Neural cell (in vitro differentiated cells): ENCODE results near the gene COLEC11. TPM values are rescaled to one million over a fixed set of nuclear protein-coding genes. Genes with fewer than 3 reads are reported as not detected.

ENCODE experiments used
- H2AFZ ChIP-seq: fragments of 200-600, 300-800 bp; sonication (generic), shearing (Covaris generic); 2 replicates; pipeline ENCODE4 v1.6.0; 2014; ENCODE audit warnings: low read depth, mild to moderate bottlenecking, antibody characterized with exemption, low read length, moderate library complexity
- H3F3A ChIP-seq: fragments of 200-600 bp; shearing (Covaris generic); 2 replicates; pipeline ENCODE4 v1.6.1; 2016; ENCODE audit warnings: mild to moderate bottlenecking, moderate library complexity, mixed read lengths, antibody characterized with exemption, low read length; ENCODE audit not compliant: insufficient read depth, poor library complexity, severe bottlenecking
- H3K27ac ChIP-seq: fragments of 200-600, 300-800 bp; sonication (generic), shearing (Covaris generic); 2 replicates; pipeline ENCODE4 v1.5.1; 2014; ENCODE audit warnings: mild to moderate bottlenecking, low read length, moderate library complexity
- H3K27me3 ChIP-seq: fragments of 300-800, 200-600 bp; sonication (generic), shearing (Covaris generic); 2 replicates; pipeline ENCODE4 v1.6.0; 2014; ENCODE audit warnings: mild to moderate bottlenecking, low read depth, low read length, moderate library complexity; ENCODE audit not compliant: insufficient read depth
- H3K36me3 ChIP-seq: fragments of 300-800, 200-600 bp; sonication (generic), shearing (Covaris generic); 2 replicates; pipeline ENCODE4 v1.5.1; 2014; ENCODE audit warnings: mild to moderate bottlenecking, antibody characterized with exemption, low read length, moderate library complexity; ENCODE audit not compliant: insufficient read depth
- H3K4me2 ChIP-seq: fragments of 300-800, 200-600 bp; sonication (generic), shearing (Covaris generic); 2 replicates; pipeline ENCODE4 v1.6.0; 2014; ENCODE audit warnings: mild to moderate bottlenecking, low read length
- H3K4me3 ChIP-seq: fragments of 300-800, 200-600 bp; sonication (generic), shearing (Covaris generic); 2 replicates; pipeline ENCODE4 v1.5.1; 2014; ENCODE audit warnings: mild to moderate bottlenecking, low read length, moderate library complexity
- H3K79me2 ChIP-seq: fragments of 200-600 bp; shearing (Covaris generic); replicated peaks from 2 replicates; pipeline ENCODE4 v1.6.0; 2014; ENCODE audit warnings: mild to moderate bottlenecking, low read length, moderate library complexity; ENCODE audit not compliant: insufficient read depth
- H3K9ac ChIP-seq: fragments of 300-800, 200-600 bp; sonication (generic), shearing (Covaris generic); 2 replicates; pipeline ENCODE4 v1.6.1; 2016; ENCODE audit warnings: mild to moderate bottlenecking, low read length, mixed read lengths
- H3K9me2 ChIP-seq: fragments of 200-600 bp; shearing (Covaris generic); 2 replicates; pipeline ENCODE4 v1.6.1; 2016; ENCODE audit warnings: mild to moderate bottlenecking, low read length, mixed read lengths; ENCODE audit not compliant: insufficient read depth
- H3K9me3 ChIP-seq: fragments of 200-600, 300-800 bp; sonication (generic), shearing (Covaris generic); 2 replicates; pipeline ENCODE4 v1.6.1; 2016; ENCODE audit warnings: mild to moderate bottlenecking, mixed run types, low read length, moderate library complexity, mixed read lengths
- H4K20me1 ChIP-seq: fragments of 200-600 bp; shearing (Covaris generic); 2 replicates; pipeline ENCODE4 v1.6.1; 2016; ENCODE audit warnings: mild to moderate bottlenecking, mixed run types; ENCODE audit not compliant: insufficient read depth
- CTCF ChIP-seq: fragments of 450-650 bp; IDR thresholded peaks from 2 replicates; pipeline ENCODE4 v1.5.1; 2014; ENCODE audit warnings: antibody characterized with exemption, mild to moderate bottlenecking, moderate library complexity; ENCODE audit not compliant: poor library complexity, severe bottlenecking
- EP300 ChIP-seq: fragments of 450-650 bp; conservative IDR thresholded peaks from 2 replicates; pipeline ENCODE4 v1.6.1; 2014; ENCODE audit warnings: antibody characterized with exemption, mild to moderate bottlenecking, moderate library complexity; ENCODE audit not compliant: poor library complexity, severe bottlenecking
- EZH2 ChIP-seq: fragments of 200-600, 300-800 bp; shearing (Covaris generic), sonication (generic); IDR thresholded peaks from 2 replicates; pipeline ENCODE4 v1.6.1; 2014; ENCODE audit warnings: antibody characterized with exemption, low read length, borderline replicate concordance, mild to moderate bottlenecking; ENCODE audit not compliant: insufficient read depth, poor library complexity, severe bottlenecking
- MXI1 ChIP-seq: fragments of 450-650 bp; conservative IDR thresholded peaks from 2 replicates; pipeline ENCODE4 v1.6.1; 2014; ENCODE audit warnings: antibody characterized with exemption, mild to moderate bottlenecking; ENCODE audit not compliant: poor library complexity, severe bottlenecking
- POLR2AphosphoS5 ChIP-seq: IDR thresholded peaks from 2 replicates; pipeline ENCODE4 v1.6.1; 2012
- RAD21 ChIP-seq: fragments of 450-650 bp; conservative IDR thresholded peaks from 2 replicates; pipeline ENCODE4 v1.6.1; 2014; ENCODE audit warnings: antibody characterized with exemption, mild to moderate bottlenecking, moderate library complexity
- REST ChIP-seq: IDR thresholded peaks from 2 replicates; pipeline ENCODE4 v1.6.1; 2012; ENCODE audit warnings: borderline replicate concordance
- SMC3 ChIP-seq: fragments of 450-650 bp; conservative IDR thresholded peaks from 2 replicates; pipeline ENCODE4 v1.6.1; 2014; ENCODE audit warnings: antibody characterized with exemption, mild to moderate bottlenecking, moderate library complexity; ENCODE audit not compliant: poor library complexity
- TAF1 ChIP-seq: IDR thresholded peaks from 2 replicates; pipeline ENCODE4 v1.6.1; 2012; ENCODE audit warnings: low read depth
- polyA plus RNA-seq: library from polyadenylated mRNA; depleted of rRNA; stranded (reverse); fragments of >200 nt; gene quantifications from 2 replicates; pipeline ENCODE4 v1.2.3, GENCODE V29; 2014

Gene COLEC11
- polyA plus RNA-seq, 1 donor from 2014 or later: 4.0 TPM

- no peak overlapping the region for H3K9ac ChIP-seq
These were observed 11.1 kb downstream of the COLEC11 start for GRCh38 chr2:3606028-3606369.

GRCh38 chr2:3606370-3607201 lies 11.7 kb downstream of the COLEC11 start:
- Histone ChIP-seq H2AFZ (no peak overlapping the region), H3K27me3 (no peaks in the 10 kb centered on the region), H3K4me2 (no peak overlapping the region), H3K4me3 (no peak overlapping the region), H3K27ac (no peak overlapping the region), H4K20me1 (no peaks in the 10 kb centered on the region), H3K9me3 (no peaks in the 10 kb centered on the region), H3K36me3 (no peaks in the 10 kb centered on the region), H3K9me2 (no peaks in the 10 kb centered on the region), H3F3A (no peaks in the 10 kb centered on the region), H3K9ac (no peak overlapping the region), H3K79me2 (no peaks in the 10 kb centered on the region)
- no peak for TF ChIP-seq EZH2
- TF ChIP-seq EP300: no peak

More at GRCh38 chr2:3606028-3606369, 11.1 kb downstream of the COLEC11 start:
- no peaks in the 10 kb centered on the region for H3K9me2 ChIP-seq
- H3K4me3 ChIP-seq: no peak overlapping the region
- no peak overlapping the region for H3K27ac ChIP-seq
- no peaks in the 10 kb centered on the region for H3K79me2 ChIP-seq
- H4K20me1 ChIP-seq: no peaks in the 10 kb centered on the region
- H3K4me2 ChIP-seq: no peak overlapping the region
- H2AFZ ChIP-seq: no peak overlapping the region
- H3K9me3 ChIP-seq: no peaks in the 10 kb centered on the region
- TF ChIP-seq TAF1 (no peak), REST (no peak), RAD21 (no peak), EP300 (no peak), EZH2 (no peak), CTCF (no peak), SMC3 (no peak), MXI1 (no peak), POLR2AphosphoS5 (no peak)
- H3K36me3 ChIP-seq: no peaks in the 10 kb centered on the region
- H3K27me3 ChIP-seq: no peaks in the 10 kb centered on the region
- no peaks in the 10 kb centered on the region for H3F3A ChIP-seq
